ENCODE results near the gene S1PR3.

The S1PR3 gene

GRCh38 chr9:88986776-88987175 is 4.5 kb upstream of the S1PR3 start:
- TF ChIP-seq CTCF (IDR thresholded peaks at IDR 0.05) (no peak), ZFX (IDR thresholded peaks at IDR 0.05; ENCODE audit: borderline replicate concordance) (no peak)
- no peak overlapping the region for H3K27ac ChIP-seq

GRCh38 chr9:88987661-88988060 is 3.6 kb upstream of the S1PR3 start:
- TF ChIP-seq ZFX (IDR thresholded peaks at IDR 0.05; ENCODE audit: borderline replicate concordance): no peak
- no peak for TF ChIP-seq CTCF (IDR thresholded peaks at IDR 0.05)
- H3K27ac ChIP-seq: no peak overlapping the region

- no peak for TF ChIP-seq ZFX (IDR thresholded peaks at IDR 0.05; ENCODE audit: borderline replicate concordance)
- no peak for TF ChIP-seq CTCF (IDR thresholded peaks at IDR 0.05)
- no peak overlapping the region for H3K27ac ChIP-seq
Measured at GRCh38 chr9:88988796-88989641, 2.2 kb upstream of the S1PR3 start.

- H3K27ac ChIP-seq: no peak overlapping the region
- TF ChIP-seq CTCF (IDR thresholded peaks at IDR 0.05) (no peak), ZFX (IDR thresholded peaks at IDR 0.05; ENCODE audit: borderline replicate concordance) (no peak)
Measured at GRCh38 chr9:88990041-88990728, 1.1 kb upstream of the S1PR3 start.

- no peak overlapping the region for H3K27ac ChIP-seq
- TF ChIP-seq CTCF (IDR thresholded peaks at IDR 0.05) (no peak), ZFX (IDR thresholded peaks at IDR 0.05; ENCODE audit: borderline replicate concordance) (no peak)
Measured at GRCh38 chr9:88990729-88991065, 571 bp upstream of the S1PR3 start.

GRCh38 chr9:88992556-88992955 is 1.3 kb downstream of the S1PR3 start:
- no peak overlapping the region for H3K27ac ChIP-seq
- no peak for TF ChIP-seq CTCF (IDR thresholded peaks at IDR 0.05)
- no peak for TF ChIP-seq ZFX (IDR thresholded peaks at IDR 0.05; ENCODE audit: borderline replicate concordance)

GRCh38 chr9:88993327-88993726 is 2.1 kb downstream of the S1PR3 start:
- TF ChIP-seq CTCF (IDR thresholded peaks at IDR 0.05) (no peak), ZFX (IDR thresholded peaks at IDR 0.05; ENCODE audit: borderline replicate concordance) (no peak)
- no peak overlapping the region for H3K27ac ChIP-seq

Measured in 22Rv1 (cell line).